ENCODE measurements around the gene SLC10A2.

DNA sequence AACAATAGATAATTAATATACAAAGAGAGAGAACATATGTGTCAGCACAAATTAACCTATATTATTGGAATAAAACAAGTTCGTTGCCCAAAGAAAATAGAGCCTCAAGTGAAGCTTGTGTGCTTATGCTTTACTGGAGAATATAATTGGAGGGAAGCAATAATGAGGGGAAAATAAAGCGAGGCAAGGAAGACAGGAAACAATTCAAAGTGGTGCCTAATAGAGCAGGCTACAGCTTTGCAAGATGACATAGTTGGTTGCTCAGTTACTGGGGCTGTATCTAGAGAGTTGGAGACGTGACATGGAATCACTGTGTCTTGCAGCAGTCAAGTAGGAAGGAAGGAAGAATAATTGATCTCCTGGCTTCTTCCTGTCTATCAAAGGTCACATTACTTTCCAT is 21.1 kb upstream of the SLC10A2 start:
- TF ChIP-seq, protein P1, sequence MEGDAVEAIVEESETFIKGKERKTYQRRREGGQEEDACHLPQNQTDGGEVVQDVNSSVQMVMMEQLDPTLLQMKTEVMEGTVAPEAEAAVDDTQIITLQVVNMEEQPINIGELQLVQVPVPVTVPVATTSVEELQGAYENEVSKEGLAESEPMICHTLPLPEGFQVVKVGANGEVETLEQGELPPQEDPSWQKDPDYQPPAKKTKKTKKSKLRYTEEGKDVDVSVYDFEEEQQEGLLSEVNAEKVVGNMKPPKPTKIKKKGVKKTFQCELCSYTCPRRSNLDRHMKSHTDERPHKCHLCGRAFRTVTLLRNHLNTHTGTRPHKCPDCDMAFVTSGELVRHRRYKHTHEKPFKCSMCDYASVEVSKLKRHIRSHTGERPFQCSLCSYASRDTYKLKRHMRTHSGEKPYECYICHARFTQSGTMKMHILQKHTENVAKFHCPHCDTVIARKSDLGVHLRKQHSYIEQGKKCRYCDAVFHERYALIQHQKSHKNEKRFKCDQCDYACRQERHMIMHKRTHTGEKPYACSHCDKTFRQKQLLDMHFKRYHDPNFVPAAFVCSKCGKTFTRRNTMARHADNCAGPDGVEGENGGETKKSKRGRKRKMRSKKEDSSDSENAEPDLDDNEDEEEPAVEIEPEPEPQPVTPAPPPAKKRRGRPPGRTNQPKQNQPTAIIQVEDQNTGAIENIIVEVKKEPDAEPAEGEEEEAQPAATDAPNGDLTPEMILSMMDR (IDR thresholded peaks at IDR 0.05) = no peak
- TF ChIP-seq POLR2A (IDR thresholded peaks at IDR 0.05) = no peak

Measured in heart left ventricle (tissue), 13 donors.